Fibroblast of lung (primary cell): ENCODE measurements around the gene ZFC3H1. TPM values are rescaled to one million over a fixed set of nuclear protein-coding genes. Genes with fewer than 3 reads are reported as not detected.
"Not testable (repeated sequence)": the region's sequence is repeated elsewhere in the genome, so short reads cannot be mapped to it uniquely, and the experiment has no call there.

ENCODE experiments used
- DNase-seq, 2 donors: peaks; one replicate each; pipeline versions ENCODE4 v3.0.0 to v3.0.0-alpha.2; 2010; ENCODE audit warnings: low read depth in 2 of 2
- H2AFZ ChIP-seq: 2 replicates; pipeline ENCODE4 v1.5.1; 2012; ENCODE audit warnings: low read length, control low read depth, inconsistent platforms
- H3K27ac ChIP-seq: 2 replicates; pipeline ENCODE4 v1.5.1; 2011; ENCODE audit warnings: low read length, control low read depth; ENCODE audit not compliant: insufficient read depth
- H3K27me3 ChIP-seq: 2 replicates; pipeline ENCODE4 v1.5.1; 2011; ENCODE audit warnings: mild to moderate bottlenecking, low read length; ENCODE audit not compliant: control insufficient read depth, insufficient read depth
- H3K36me3 ChIP-seq: 2 replicates; pipeline ENCODE4 v1.5.1; 2011; ENCODE audit warnings: low read length; ENCODE audit not compliant: control insufficient read depth, insufficient read depth
- H3K4me1 ChIP-seq: 2 replicates; pipeline ENCODE4 v1.5.1; 2011; ENCODE audit warnings: low read length; ENCODE audit not compliant: control insufficient read depth, insufficient read depth; ENCODE audit errors: extremely low read depth
- H3K4me2 ChIP-seq: 2 replicates; pipeline ENCODE4 v1.5.1; 2011; ENCODE audit warnings: low read length, control low read depth; ENCODE audit not compliant: insufficient read depth; ENCODE audit errors: extremely low read depth
- H3K4me3 ChIP-seq, 4 experiments: fragments of 200-600 bp in 1 of 4; sonication (generic) in 1 of 4; replicated peaks in 1 of 4; 2 replicates each; pipeline ENCODE4 v1.5.1; 2011 to 2016; ENCODE audit warnings: low read length in 4 of 4, low read depth in 3 of 4, mild to moderate bottlenecking in 3 of 4, control low read depth in 2 of 4, inconsistent platforms in 1 of 4, mixed read lengths in 1 of 4; ENCODE audit not compliant: insufficient read depth in 1 of 4; ENCODE audit errors: control extremely low read depth in 1 of 4
- H3K79me2 ChIP-seq: 2 replicates; pipeline ENCODE4 v1.5.1; 2012; ENCODE audit warnings: mild to moderate bottlenecking, low read length, inconsistent platforms; ENCODE audit not compliant: control insufficient read depth, insufficient read depth
- H3K9ac ChIP-seq: 2 replicates; pipeline ENCODE4 v1.5.1; 2011; ENCODE audit warnings: mild to moderate bottlenecking, low read length, control low read depth; ENCODE audit not compliant: insufficient read depth
- H3K9me3 ChIP-seq: 2 replicates; pipeline ENCODE4 v1.5.1; 2012; ENCODE audit warnings: low read depth, low read length; ENCODE audit not compliant: control insufficient read depth, insufficient read depth
- H4K20me1 ChIP-seq: 2 replicates; pipeline ENCODE4 v1.5.1; 2011; ENCODE audit warnings: low read length; ENCODE audit not compliant: control insufficient read depth, insufficient read depth; ENCODE audit errors: extremely low read depth
- EZH2 ChIP-seq: IDR thresholded peaks from 2 replicates; pipeline ENCODE4 v1.5.1; 2012; ENCODE audit warnings: low read length, control low read depth, mild to moderate bottlenecking; ENCODE audit errors: missing control alignments
- polyA plus RNA-seq, 2 donors: library from polyadenylated mRNA; depleted of rRNA in 1 of 2; stranded (reverse) in 1 of 2; unstranded in 1 of 2; fragments of >200 nt; gene quantifications; 2 replicates each; pipeline ENCODE4 v1.2.1, GENCODE V29; 2011 to 2012; ENCODE audit warnings: missing spikeins in 1 of 2
- total RNA-seq: library from RNA; depleted of rRNA; stranded (reverse); fragments of >200 nt; gene quantifications from 2 replicates; pipeline ENCODE4 v1.2.1, GENCODE V29; 2014
- TF ChIP-seq, protein P1 (sequence below), 2 donors: IDR thresholded peaks in 1 of 2; conservative IDR thresholded peaks in 1 of 2; 1 replicate in 1 of 2; 2 replicates in 1 of 2; pipeline ENCODE4 v1.5.1; 2011 to 2012; ENCODE audit warnings: low read length in 2 of 2, control low read depth in 1 of 2, inconsistent platforms in 1 of 2, low read depth in 1 of 2, mild to moderate bottlenecking in 1 of 2

The ZFC3H1 gene
- total and polyA plus RNA-seq, 2 donors (not counting 1 experiment from before 2014, with no cell fraction given), result 30.7 to 33.1 TPM

DNA sequence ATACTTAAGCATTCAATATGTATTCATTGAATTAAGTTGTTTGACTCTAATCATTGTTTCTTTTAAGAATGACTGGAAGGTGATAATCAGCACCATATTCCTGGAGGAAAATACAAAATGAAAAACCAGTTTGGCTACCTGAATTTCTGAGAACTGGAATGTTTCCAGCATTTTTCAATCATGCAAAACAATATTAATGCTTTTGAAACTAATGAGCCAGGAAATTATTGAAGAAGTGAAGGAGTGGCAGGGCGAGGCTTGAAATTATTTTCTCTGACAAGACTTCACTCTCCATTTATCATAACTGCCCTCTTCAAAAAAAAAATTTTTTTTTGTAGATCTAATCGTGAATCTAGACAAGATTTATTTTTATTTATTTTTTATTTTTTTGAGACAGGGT is 41.3 kb upstream of the ZFC3H1 start:
- TF ChIP-seq, protein P1, sequence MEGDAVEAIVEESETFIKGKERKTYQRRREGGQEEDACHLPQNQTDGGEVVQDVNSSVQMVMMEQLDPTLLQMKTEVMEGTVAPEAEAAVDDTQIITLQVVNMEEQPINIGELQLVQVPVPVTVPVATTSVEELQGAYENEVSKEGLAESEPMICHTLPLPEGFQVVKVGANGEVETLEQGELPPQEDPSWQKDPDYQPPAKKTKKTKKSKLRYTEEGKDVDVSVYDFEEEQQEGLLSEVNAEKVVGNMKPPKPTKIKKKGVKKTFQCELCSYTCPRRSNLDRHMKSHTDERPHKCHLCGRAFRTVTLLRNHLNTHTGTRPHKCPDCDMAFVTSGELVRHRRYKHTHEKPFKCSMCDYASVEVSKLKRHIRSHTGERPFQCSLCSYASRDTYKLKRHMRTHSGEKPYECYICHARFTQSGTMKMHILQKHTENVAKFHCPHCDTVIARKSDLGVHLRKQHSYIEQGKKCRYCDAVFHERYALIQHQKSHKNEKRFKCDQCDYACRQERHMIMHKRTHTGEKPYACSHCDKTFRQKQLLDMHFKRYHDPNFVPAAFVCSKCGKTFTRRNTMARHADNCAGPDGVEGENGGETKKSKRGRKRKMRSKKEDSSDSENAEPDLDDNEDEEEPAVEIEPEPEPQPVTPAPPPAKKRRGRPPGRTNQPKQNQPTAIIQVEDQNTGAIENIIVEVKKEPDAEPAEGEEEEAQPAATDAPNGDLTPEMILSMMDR (conservative IDR thresholded peaks at IDR 0.05 in 1 of 2, IDR thresholded peaks at IDR 0.05 in 1 of 2; ENCODE audit: low read depth in 1 of 2, low read length in 2 of 2), result no peak
- no peak for TF ChIP-seq EZH2
- no peaks in the 10 kb centered on the region for H3K27me3 ChIP-seq
- H2AFZ ChIP-seq, result no peak overlapping the region
- peaks cover 3% of the 10 kb centered on the region for H3K4me1 ChIP-seq
- no peak overlapping the region for H3K4me3 ChIP-seq
- no peaks in the 10 kb centered on the region for H3K79me2 ChIP-seq
- no peak overlapping the region for H3K4me2 ChIP-seq
- no peak overlapping the region for H3K27ac ChIP-seq
- DNase-seq, result no peak
- H4K20me1 ChIP-seq, result no peaks in the 10 kb centered on the region
- no peak overlapping the region for H3K9ac ChIP-seq
- peaks cover 3% of the 10 kb centered on the region for H3K36me3 ChIP-seq
- H3K9me3 ChIP-seq, result no peaks in the 10 kb centered on the region

DNA sequence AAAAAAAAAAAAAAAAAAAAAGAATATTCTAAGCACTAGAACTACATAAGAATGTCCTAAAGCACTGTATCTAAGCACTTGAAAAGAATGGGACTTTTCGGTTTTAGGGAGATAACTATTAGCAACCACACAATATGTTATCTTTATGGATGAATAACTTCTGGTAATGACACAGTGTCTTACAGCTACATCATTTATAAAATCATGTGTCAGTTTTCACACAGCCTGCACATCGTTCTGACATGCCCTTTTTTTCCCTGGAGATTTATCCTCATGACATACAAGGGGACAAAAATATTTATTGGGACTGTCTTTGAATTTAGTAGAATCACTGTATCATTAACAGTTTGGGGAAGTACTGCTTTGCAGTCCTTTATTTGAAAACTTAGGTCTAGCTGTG is 39.6 kb upstream of the ZFC3H1 start:
- H3K79me2 ChIP-seq, result no peaks in the 10 kb centered on the region
- H3K9me3 ChIP-seq, result no peaks in the 10 kb centered on the region
- no peak overlapping the region for H3K9ac ChIP-seq
- H3K27me3 ChIP-seq, result no peaks in the 10 kb centered on the region
- no peak overlapping the region for H3K4me3 ChIP-seq
- TF ChIP-seq, protein P1 (conservative IDR thresholded peaks at IDR 0.05 in 1 of 2, IDR thresholded peaks at IDR 0.05 in 1 of 2; ENCODE audit: low read depth in 1 of 2, low read length in 2 of 2), result no peak
- TF ChIP-seq EZH2, result no peak
- H3K36me3 ChIP-seq, result peaks cover 3% of the 10 kb centered on the region
- peak in 1 of 2 donors; percentile 25 for DNase-seq
- H3K27ac ChIP-seq, result no peak overlapping the region
- no peak overlapping the region for H3K4me2 ChIP-seq
- H3K4me1 ChIP-seq, result no peaks in the 10 kb centered on the region
- no peak overlapping the region for H2AFZ ChIP-seq
- no peaks in the 10 kb centered on the region for H4K20me1 ChIP-seq

DNA sequence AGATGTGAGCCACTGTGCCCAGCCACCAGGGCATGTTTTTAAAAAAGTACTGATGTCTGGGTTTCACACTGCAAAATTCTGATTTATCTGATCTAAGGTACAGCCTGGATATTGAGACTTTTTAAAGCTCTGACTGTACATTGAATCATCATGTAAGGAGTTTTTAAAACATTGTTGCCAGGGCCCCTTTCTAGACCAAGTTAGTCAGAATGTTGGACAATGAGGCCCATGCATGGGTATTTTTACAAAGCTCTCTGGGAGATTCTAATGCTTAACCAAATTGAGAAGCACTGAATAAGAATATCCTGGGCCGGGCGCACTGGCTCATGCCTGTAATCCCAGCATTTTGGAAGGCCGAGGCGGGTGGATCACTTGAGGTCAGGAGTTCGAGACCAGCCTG is 38.9 kb upstream of the ZFC3H1 start:
- Histone ChIP-seq H3K9ac (no peak overlapping the region), H4K20me1 (no peaks in the 10 kb centered on the region), H3K4me3 (no peak overlapping the region), H3K79me2 (no peaks in the 10 kb centered on the region), H2AFZ (no peak overlapping the region), H3K27ac (no peak overlapping the region), H3K36me3 (peaks cover 3% of the 10 kb centered on the region), H3K4me1 (no peaks in the 10 kb centered on the region), H3K4me2 (no peak overlapping the region), H3K9me3 (no peaks in the 10 kb centered on the region), H3K27me3 (no peaks in the 10 kb centered on the region)
- TF ChIP-seq, protein P1 (conservative IDR thresholded peaks at IDR 0.05 in 1 of 2, IDR thresholded peaks at IDR 0.05 in 1 of 2; ENCODE audit: low read depth in 1 of 2, low read length in 2 of 2), result no peak
- no peak for TF ChIP-seq EZH2
- DNase-seq, result no peak

DNA sequence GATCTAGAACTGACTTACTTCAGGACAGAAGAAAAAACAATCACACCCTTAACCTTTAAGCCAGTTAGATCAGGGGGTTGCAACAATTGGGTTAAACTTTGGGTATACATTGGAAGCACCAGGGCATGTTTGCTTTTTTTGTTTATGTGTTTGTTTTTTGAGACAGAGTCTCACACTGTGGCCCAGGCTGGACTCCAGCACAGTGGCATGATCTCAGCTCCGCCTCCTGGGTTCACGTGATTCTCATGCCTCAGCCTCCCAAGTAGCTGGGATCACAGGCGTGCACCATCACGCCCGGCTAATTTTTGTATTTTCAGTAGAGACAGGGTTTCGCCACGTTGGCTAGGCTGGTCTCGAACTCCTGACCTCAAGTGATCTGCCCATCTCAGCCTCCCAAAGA is 38.5 kb upstream of the ZFC3H1 start:
- not testable (repeated sequence) for H3K27ac ChIP-seq, H2AFZ ChIP-seq, H3K4me1 ChIP-seq, H3K27me3 ChIP-seq, H3K9ac ChIP-seq, H3K9me3 ChIP-seq, H3K4me3 ChIP-seq, H3K4me2 ChIP-seq, H4K20me1 ChIP-seq, H3K79me2 ChIP-seq, DNase-seq, H3K36me3 ChIP-seq
